ENCODE measurements around the gene ABLIM2.

ABLIM2 gene

GRCh38 chr4:7917669-7918068 is 240.9 kb downstream of the ABLIM2 start:
- TF ChIP-seq CTCF (IDR thresholded peaks at IDR 0.05; ENCODE audit: insufficient read depth, low read depth, low read length, missing control alignments), result no peak
- no peak for DNase-seq (ENCODE audit: low read depth)
- H3K4me3 ChIP-seq (ENCODE audit: low read depth, low read length), result no peak overlapping the region

- DNase-seq (ENCODE audit: low read depth), result peak; percentile 4
- TF ChIP-seq CTCF (IDR thresholded peaks at IDR 0.05; ENCODE audit: insufficient read depth, low read depth, low read length, missing control alignments), result no peak
- H3K4me3 ChIP-seq (ENCODE audit: low read depth, low read length), result no peak overlapping the region
These were observed 242.8 kb downstream of the ABLIM2 start for GRCh38 chr4:7915875-7916242.

All from GM12865 (cell line).